Stimulated activated naive CD8-positive, alpha-beta T cell treated with anti-CD3 and anti-CD28 coated beads, Interleukin-15, amount 100 ng/mL, for 72 hours (primary cell): ENCODE data around the gene LIX1L.
"Not testable (repeated sequence)": the region's sequence is repeated elsewhere in the genome, so short reads cannot be mapped to it uniquely, and the experiment has no call there.

ENCODE experiments used
- ATAC-seq: fragments of 150-1000 bp; cut with Tn5 transposase; 2 replicates; pipeline ENCODE4 v1.10.0; 2021; ENCODE audit warnings: mild to moderate bottlenecking, moderate library complexity
- DNase-seq, 2 donors: peaks; one replicate each; pipeline ENCODE4 v3.0.0; 2021 to 2022
- H3K27ac Mint-ChIP-seq, 2 donors: one replicate each; pipeline ENCODE4 v1.8.0; 2022; ENCODE audit warnings: mild to moderate bottlenecking in 2 of 2, mixed read lengths in 2 of 2, moderate library complexity in 2 of 2
- H3K27me3 Mint-ChIP-seq: one replicate; pipeline ENCODE4 v1.8.0; 2022; ENCODE audit warnings: mixed read lengths
- H3K4me1 Mint-ChIP-seq: one replicate; pipeline ENCODE4 v1.8.0; 2022; ENCODE audit warnings: mild to moderate bottlenecking, mixed read lengths
- H3K4me3 Mint-ChIP-seq, 2 donors: one replicate each; pipeline ENCODE4 v1.8.0; 2022; ENCODE audit warnings: mild to moderate bottlenecking in 2 of 2, mixed read lengths in 2 of 2, moderate library complexity in 1 of 2
- H3K9me3 Mint-ChIP-seq, 2 donors: one replicate each; pipeline ENCODE4 v1.8.0; 2022; ENCODE audit warnings: mixed read lengths in 2 of 2

The LIX1L gene

DNA sequence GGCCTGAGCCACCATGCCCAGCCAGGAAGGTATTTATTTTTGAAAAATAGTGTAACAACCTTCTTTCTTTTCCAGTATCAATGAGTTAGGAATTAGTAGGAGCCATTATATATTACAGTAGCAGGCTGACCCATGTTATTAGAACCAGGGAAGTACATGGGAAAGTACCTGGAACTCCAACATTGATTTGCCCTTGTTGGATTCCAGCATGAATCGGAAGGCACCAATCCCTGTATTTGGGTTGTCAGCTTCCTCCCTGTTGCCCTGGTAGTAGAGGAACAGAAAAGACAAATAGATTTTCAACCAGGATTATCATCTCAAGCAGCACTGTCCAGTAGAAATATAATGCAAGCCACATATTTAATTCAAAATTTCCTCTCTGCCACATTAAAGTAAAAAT, 20.4 kb downstream of the LIX1L start:
- DNase-seq (no peak), ATAC-seq (no peak)
- H3K27ac Mint-ChIP-seq, result no peak overlapping the region
- H3K4me3 Mint-ChIP-seq, result no peak overlapping the region
- no peaks in the 10 kb centered on the region for H3K9me3 Mint-ChIP-seq
- H3K4me1 Mint-ChIP-seq, result peaks cover 19% of the 10 kb centered on the region
- no peaks in the 10 kb centered on the region for H3K27me3 Mint-ChIP-seq

DNA sequence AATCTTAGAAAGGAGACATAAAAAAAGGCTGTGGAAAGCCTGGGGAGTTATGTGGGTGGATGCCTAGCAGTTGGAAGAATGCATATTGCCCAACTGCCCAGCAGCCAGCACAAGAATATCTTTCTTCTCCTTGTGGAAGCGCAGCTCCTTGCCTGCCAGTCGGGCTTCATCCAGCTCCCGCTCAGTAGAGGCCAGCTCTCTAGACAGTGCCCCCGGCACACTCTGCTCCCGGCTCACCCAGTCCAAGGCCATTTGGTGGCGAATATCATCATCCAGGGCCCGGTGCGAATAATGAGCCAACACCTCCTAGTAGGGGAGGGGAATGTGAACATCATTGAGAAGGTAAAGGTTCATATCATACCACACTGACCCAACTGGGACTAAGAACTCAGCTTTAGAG, 21.6 kb downstream of the LIX1L start:
- ATAC-seq (no peak), DNase-seq (no peak)
- H3K4me1 Mint-ChIP-seq, result peaks cover 24% of the 10 kb centered on the region
- H3K27ac Mint-ChIP-seq, result no peak overlapping the region
- H3K9me3 Mint-ChIP-seq, result no peaks in the 10 kb centered on the region
- H3K4me3 Mint-ChIP-seq, result no peak overlapping the region
- H3K27me3 Mint-ChIP-seq, result no peaks in the 10 kb centered on the region

DNA sequence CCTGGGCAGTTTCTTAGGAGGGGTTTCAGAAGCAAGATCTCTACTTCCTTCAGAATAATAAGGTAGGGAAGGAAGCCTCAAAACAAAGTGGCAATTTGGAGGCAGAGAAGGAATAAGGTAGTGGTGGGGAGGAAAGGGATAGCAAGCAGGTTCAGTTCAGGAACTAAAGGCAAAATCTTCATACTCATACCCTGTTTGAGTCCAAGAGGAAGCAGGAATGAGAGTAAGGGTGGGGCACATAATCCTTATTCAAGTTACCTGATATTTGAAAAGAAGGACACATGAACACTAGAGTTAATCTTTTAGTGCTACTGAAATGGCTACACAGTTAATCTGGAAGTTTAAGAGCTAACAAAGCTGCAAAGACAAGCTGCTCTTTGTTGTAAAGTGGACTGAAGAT, 22.1 kb downstream of the LIX1L start:
- Mint-ChIP-seq H3K9me3 (no peaks in the 10 kb centered on the region), H3K4me3 (no peak overlapping the region), H3K27me3 (no peaks in the 10 kb centered on the region), H3K4me1 (peaks cover 24% of the 10 kb centered on the region), H3K27ac (peak overlapping the region in 1 of 2 donors; percentile 2)
- DNase-seq (no peak), ATAC-seq (no peak)

DNA sequence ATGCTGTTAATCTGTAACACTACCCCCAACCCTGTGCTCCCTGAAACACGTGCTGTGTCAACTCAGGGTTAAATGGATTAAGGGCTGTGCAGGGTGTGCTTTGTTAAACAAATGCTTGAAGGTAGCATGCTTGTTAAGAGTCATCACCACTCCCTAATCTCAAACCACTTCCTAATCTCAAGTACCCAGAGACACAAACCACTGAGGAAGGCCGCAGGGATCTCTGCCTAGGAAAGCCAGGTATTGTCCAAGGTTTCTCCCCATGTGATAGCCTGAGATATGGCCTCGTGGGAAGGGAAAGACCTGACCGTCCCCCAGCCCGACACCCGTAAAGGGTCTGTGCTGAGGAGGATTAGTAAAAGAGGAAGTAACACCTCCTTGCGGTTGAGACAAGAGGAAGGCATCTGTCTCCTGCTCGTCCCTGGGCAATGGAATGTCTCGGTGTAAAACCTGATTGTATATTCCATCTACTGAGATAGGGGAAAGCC, 25.3 kb downstream of the LIX1L start:
- H3K4me1 Mint-ChIP-seq, result peaks cover 32% of the 10 kb centered on the region
- H3K27me3 Mint-ChIP-seq, ATAC-seq, H3K9me3 Mint-ChIP-seq, DNase-seq: not testable (repeated sequence)
- peak overlapping the region in 1 of 2 donors; percentile 90 for H3K27ac Mint-ChIP-seq
- peak overlapping the region; percentile 21 to 64 for H3K4me3 Mint-ChIP-seq

DNA sequence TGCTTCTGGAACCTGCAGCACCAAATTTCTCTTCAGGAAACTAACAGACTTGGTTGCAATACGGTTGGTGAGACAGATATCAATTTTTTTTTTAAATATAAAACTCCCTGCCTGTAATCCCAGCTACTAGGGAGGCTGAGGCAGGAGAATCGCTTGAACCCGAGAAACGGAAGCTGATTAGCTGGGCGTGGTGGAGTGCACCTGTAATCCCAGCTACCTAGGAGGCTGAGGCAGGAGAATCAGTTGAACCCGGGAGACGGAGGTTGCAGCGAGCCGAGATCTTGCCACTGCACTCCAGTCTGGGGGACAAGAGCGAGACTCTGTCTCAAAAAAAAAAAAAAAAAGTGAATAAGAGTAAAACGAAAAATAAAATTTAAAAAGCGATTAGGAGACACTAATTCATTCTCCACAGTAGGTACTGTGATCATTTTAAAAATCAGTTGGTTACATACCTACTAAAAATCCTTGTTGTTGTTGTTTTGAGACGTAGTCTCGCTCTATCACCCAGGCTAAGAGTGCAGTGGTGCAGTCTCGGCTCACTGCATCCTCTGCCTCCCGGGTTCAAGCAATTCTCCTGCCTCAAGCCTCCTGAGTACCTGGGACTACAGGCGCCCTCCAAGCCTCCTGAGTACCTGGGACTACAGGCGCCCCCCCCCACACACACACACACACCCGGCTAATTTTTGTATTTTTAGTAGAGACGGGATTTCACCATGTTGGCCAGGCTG, 29.7 kb downstream of the LIX1L start:
- H3K4me1 Mint-ChIP-seq, result peaks cover 36% of the 10 kb centered on the region
- peak overlapping the region; percentile 57 to 61 for H3K27ac Mint-ChIP-seq
- no peak for ATAC-seq
- no peak for DNase-seq
- H3K27me3 Mint-ChIP-seq, result no peaks in the 10 kb centered on the region
- no peak overlapping the region for H3K4me3 Mint-ChIP-seq
- no peaks in the 10 kb centered on the region for H3K9me3 Mint-ChIP-seq

DNA sequence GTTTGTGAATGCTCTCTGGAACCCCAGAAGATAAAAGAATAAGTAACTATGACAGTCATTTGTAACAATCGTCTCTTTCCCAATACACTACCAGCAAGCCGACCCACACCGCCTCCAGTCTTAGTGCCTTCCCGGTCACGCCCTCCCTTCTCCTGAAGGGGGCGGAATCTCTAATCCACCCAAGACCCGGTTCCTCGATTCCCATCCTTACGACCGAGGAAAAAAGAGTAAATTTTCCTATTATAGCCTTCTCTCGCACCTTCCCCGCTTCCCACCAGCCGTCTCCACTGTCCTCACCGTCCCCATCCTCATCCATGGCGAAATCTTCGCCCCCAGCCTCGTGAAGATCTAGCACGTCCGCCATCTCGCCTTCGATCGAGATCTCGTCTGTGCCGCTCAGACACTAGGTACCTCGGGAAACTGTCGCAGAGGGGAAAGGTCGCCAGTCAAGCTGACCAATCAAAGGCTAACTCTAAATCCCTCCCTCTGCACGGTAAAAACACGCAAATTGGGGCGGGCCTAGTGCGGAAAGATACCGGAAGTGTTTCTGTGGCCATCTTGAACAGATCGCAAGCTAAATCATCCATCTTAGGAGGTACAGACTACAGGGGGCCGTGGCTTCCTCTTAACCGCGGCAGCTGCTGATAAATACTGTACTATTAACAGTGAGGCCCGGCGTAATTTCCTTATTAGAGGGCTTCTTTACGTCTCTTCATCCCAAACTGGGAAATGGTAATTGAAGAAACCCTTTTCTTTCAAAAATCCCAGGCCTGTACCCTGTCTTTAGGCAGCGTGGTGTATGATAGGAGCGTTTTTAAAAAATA, 30.5 kb downstream of the LIX1L start, which contains the start of gene RBM8A:
RBM8A (minus strand) TSS at position 422 of the 824 bp plus-strand sequence; CDS start at position 364, 58 bp downstream.
- Mint-ChIP-seq H3K27me3 (no peaks in the 10 kb centered on the region), H3K9me3 (no peaks in the 10 kb centered on the region), H3K27ac (no peak within 1 kb of the TSS), H3K4me3 (no peak within 1 kb of the TSS), H3K4me1 (peaks cover 31% of the 10 kb centered on the region)
- peak; percentile 92 to 96 for DNase-seq
- peak; percentile 98 for ATAC-seq

DNA sequence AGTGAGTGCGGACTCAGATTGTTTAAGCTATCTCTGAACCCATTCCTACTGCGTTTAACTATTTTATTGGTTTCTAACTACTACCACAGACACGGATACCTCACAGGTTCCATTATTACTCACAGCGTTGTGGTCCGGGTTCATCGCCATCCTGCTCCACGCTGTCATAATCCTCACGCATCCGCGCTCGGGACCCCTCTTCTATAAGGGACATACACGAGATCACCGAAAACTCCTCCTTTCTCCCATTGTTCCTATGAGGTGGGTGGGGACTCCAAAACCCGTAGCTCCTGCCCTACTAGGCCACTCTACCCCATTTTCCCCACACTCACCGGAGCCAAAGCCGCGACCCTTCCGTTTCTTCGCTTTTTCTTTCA, 31.1 kb downstream of the LIX1L start:
- H3K9me3 Mint-ChIP-seq, result no peaks in the 10 kb centered on the region
- H3K4me3 Mint-ChIP-seq, result no peak overlapping the region
- peak; percentile 71 for ATAC-seq
- H3K4me1 Mint-ChIP-seq, result peaks cover 27% of the 10 kb centered on the region
- no peaks in the 10 kb centered on the region for H3K27me3 Mint-ChIP-seq
- DNase-seq, result peak; percentile 43 to 69
- no peak overlapping the region for H3K27ac Mint-ChIP-seq

DNA sequence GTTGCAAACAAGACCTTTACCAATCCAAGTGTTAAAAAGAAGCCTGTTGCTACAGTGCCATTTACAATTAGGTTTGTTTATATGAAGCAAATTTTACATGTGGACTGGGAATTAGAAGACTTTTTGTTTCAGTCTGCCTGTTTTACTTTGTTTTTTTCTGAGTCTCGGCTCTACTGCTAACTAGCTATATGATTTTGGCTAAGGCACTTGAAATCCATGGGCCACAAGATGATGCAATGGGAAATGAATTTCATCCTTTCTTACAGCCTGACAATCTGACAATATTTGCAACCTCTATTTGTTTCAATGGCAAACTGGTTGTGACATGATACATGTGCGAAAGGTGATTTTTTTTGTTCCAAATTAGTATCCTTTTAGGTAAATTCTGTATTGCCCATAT, 35.6 kb downstream of the LIX1L start:
- Mint-ChIP-seq H3K27ac (no peak overlapping the region), H3K4me3 (no peak overlapping the region), H3K4me1 (peaks cover 48% of the 10 kb centered on the region), H3K27me3 (no peaks in the 10 kb centered on the region), H3K9me3 (no peaks in the 10 kb centered on the region)
- DNase-seq (no peak), ATAC-seq (no peak)

DNA sequence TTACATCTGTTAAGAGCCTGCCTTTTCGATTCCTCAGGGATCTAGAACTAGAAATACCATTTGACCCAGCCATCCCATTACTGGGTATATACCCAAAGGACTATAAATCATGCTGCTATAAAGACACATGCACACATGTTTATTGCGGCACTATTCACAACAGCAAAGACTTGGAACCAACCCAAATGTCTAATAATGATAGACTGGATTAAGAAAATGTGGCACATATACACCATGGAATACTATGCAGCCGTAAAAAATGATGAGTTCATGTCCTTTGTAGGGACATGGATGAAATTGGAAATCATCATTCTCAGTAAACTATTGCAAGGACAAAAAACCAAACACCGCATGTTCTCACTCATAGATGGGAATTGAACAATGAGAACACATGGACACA, 37.5 kb downstream of the LIX1L start:
- not testable (repeated sequence) for H3K27ac Mint-ChIP-seq, ATAC-seq, H3K9me3 Mint-ChIP-seq, H3K27me3 Mint-ChIP-seq, DNase-seq
- peak overlapping the region; percentile 91 to 94 for H3K4me3 Mint-ChIP-seq
- H3K4me1 Mint-ChIP-seq, result peaks cover 52% of the 10 kb centered on the region

DNA sequence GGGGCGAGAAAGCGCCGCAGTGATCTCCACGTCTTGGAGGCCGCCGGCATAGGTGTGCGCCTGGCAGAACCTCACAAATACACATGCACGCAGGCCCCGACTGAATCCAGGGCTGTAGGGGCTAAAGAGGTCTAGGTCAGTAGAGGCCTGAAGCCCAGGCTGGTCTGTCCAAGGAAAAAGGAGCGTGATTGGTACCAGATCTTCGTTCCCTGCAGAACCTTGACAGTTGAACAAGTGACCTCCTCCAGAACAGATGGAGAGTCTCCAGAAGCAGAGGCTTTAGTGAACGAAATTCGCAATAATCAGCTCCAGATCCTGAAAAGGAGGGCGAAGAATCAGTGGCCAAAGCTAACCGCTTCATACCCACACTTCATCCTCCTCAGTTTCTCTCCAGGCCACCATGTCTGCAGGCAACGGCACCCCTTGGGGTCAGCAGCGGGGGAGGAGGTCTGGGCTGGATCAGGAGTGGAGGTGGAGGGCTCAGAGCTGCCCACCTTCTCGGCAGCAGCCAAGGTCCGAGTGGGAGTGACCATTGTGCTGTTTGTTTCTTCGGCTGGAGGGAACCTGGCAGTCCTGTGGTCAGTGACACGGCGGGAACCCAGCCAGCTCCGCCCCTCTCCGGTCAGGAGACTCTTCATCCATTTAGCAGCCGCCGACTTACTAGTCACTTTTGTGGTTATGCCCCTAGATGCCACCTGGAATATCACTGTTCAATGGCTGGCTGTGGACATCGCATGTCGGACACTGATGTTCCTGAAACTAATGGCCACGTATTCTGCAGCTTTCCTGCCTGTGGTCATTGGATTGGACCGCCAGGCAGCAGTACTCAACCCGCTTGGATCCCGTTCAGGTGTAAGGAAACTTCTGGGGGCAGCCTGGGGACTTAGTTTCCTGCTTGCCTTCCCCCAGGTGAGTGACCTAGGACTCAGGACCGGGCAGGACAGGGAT, 38.6 kb downstream of the LIX1L start:
- H3K27me3 Mint-ChIP-seq, result no peaks in the 10 kb centered on the region
- peak overlapping the region; percentile 95 to 97 for H3K27ac Mint-ChIP-seq
- H3K4me3 Mint-ChIP-seq, result peak overlapping the region; percentile 91 to 94
- no peaks in the 10 kb centered on the region for H3K9me3 Mint-ChIP-seq
- H3K4me1 Mint-ChIP-seq, result peaks cover 56% of the 10 kb centered on the region
- ATAC-seq, result peak; percentile 94
- peak in 1 of 2 donors; percentile 40 for DNase-seq

DNA sequence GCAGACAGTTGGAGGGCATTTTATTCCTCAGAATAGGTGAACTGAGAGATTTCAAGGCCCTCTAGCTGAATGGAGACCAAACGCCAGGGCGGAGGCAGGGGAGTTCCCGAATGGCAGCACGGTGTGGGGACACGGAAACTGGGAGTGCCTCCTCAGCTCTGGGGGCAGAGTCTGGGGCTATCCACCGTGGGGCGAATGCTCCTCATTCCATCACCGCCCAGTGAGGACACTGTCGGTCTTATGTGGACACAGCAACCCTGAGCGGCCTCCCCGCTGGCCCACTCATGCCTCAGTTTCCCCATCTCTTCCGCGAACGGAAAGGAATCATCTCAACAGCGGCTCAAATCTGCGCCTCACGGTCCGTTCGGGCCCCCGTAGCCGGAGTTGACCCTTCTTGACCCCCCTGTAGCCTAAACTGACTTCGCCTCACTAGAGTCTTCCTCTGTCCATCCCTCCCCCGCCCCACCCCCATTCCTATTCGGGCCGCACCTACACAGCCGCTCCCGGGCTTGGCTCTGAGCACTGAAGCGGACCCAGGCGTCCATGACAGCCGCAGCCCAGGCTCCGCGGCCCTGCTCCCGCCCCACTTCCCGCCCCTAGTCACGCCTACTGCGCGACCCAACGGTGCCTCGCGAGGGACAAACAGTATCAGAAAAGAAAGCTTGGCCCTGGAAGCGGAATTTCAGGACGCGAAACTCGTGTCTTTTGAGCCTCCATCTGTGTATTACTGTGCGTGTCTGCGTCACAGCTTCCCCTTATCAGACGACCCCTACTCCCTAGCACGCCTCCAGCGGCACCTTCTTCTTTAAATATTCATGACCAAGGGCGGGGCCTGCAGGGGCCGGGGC, 39.4 kb downstream of the LIX1L start, which contains the start of gene PEX11B:
PEX11B (minus strand) TSS at position 574 of the 848 bp plus-strand sequence; CDS start at position 545, 29 bp downstream.
- Mint-ChIP-seq H3K9me3 (no peaks in the 10 kb centered on the region), H3K4me3 (peak within 1 kb of the TSS; percentile 91 to 94), H3K27ac (peak within 1 kb of the TSS; percentile 95 to 97), H3K4me1 (peaks cover 65% of the 10 kb centered on the region), H3K27me3 (no peaks in the 10 kb centered on the region)
- ATAC-seq (peak; percentile 93), DNase-seq (peak; percentile 90)

DNA sequence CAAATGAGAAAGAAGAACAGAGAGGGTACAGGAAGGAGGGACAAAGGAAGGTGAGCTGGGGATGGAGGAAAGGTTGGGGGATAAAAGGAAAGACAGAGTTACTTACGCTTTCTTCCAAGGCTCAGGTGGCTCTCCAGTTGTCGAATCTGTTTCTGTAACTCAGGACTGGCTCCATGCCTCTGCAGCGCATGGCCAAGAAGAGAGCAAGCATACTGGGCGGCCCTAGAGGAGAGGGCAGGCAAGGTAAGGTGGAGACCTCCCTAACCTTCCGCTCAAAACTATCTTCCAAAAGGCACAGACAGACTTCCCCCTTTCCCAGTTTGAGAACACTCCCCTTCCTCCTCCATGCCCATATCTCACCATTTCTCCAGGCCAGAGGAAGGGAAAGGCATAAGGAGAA, 40.2 kb downstream of the LIX1L start:
- peaks cover 59% of the 10 kb centered on the region for H3K4me1 Mint-ChIP-seq
- no peaks in the 10 kb centered on the region for H3K27me3 Mint-ChIP-seq
- DNase-seq, result no peak

DNA sequence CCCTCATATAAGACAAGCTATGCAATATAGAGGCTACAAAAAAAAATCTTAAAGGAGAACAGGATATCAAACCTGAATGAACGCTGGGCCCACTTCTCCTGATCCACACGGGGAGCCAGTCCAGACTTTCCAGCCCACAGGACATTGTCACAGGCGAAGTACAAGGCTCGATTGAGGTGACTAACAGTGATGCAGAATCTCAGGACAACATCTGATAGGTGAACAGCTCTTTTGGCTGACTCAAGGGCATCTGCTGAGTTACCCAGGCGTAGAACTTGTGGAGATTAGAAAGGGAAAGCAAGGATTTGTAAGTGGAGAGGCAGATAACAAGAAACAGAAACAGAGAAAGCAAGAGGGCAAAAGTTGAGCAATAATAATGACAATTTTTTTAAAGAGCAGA, 41.1 kb downstream of the LIX1L start:
- H3K4me3 Mint-ChIP-seq, result peak overlapping the region; percentile 91 to 94
- peaks cover 59% of the 10 kb centered on the region for H3K4me1 Mint-ChIP-seq
- no peak for DNase-seq
- ATAC-seq, result no peak
- no peaks in the 10 kb centered on the region for H3K9me3 Mint-ChIP-seq
- H3K27me3 Mint-ChIP-seq, result no peaks in the 10 kb centered on the region
- H3K27ac Mint-ChIP-seq, result peak overlapping the region in 1 of 2 donors; percentile 90

More for the DNA sequence above, 40.2 kb downstream of the LIX1L start:
- peak overlapping the region; percentile 95 to 97 for H3K27ac Mint-ChIP-seq
- peak overlapping the region; percentile 91 to 94 for H3K4me3 Mint-ChIP-seq
- no peak for ATAC-seq
- H3K9me3 Mint-ChIP-seq, result no peaks in the 10 kb centered on the region

DNA sequence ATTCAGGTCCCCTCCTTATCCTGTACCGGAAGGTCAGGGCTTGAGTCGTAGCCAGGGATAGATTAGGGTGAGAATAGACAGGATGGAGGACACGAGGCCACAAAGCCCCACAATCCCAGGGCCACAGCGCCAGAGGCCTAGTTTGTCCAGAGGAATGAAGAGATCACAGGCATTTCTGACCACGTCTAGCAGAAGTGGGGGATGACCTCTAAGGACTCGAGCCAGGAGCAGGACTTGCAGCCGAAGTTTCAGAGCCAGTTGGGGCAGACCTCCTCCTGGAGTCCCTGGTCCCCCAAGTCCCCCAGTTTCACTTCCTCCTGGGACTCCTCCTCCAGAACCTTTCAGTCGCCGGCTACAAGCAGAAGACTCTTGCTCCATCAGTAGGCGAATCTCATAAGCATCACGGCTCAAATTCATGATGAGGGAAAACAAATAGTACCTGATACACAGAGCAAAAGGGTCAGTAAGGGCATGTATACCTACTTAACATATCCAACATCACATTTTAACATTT, 45.6 kb downstream of the LIX1L start:
- Mint-ChIP-seq H3K27ac (peak overlapping the region; percentile 11 to 37), H3K27me3 (no peaks in the 10 kb centered on the region), H3K4me3 (no peak overlapping the region), H3K9me3 (no peaks in the 10 kb centered on the region), H3K4me1 (peaks cover 29% of the 10 kb centered on the region)
- ATAC-seq (no peak), DNase-seq (no peak)
